ENCODE results near the gene MAB21L1. TPM values are rescaled to one million over a fixed set of nuclear protein-coding genes. Genes with fewer than 3 reads are reported as not detected.

MAB21L1 gene
- total and polyA plus RNA-seq, 2 of the 8 experiments (the other 6 are each of a cell fraction or from before 2014, with no cell fraction given) = not detected

DNA sequence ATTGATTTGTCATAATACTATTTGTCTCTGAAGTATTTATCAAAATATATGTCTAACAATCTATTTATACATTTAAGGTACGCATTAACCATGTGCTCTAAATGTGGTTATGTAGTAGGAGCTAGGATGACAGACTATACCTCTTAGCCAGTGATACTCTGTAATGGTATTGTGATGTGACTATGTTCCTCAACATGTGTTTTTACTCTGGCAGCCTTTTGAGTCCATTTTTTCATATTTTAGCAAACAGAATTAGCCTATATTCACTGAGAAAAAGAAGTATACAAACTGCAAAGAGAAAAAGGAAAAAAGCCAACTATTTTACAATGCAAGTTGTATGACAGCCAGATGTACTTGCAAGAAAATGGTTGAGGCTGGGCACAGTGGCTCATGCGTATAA is 26.7 kb downstream of the MAB21L1 start:
- Histone ChIP-seq H2BK5ac (ENCODE audit: low read depth, low read length) (no peak overlapping the region), H3K9ac (replicated peaks in 1 of 4; ENCODE audit: extremely low read depth in 1 of 4, low read depth in 3 of 4, low read length in 3 of 4) (no peak overlapping the region), H2BK120ac (replicated peaks; ENCODE audit: low read depth, low read length) (no peak overlapping the region), H4K5ac (ENCODE audit: insufficient read length, low read depth, low read length) (no peak overlapping the region), H3K4me2 (ENCODE audit: insufficient read depth in 1 of 2, low read depth in 2 of 2, low read length in 2 of 2) (no peak overlapping the region), H4K8ac (ENCODE audit: extremely low read depth, insufficient read depth, low read length) (no peak overlapping the region), H3K14ac (ENCODE audit: insufficient read length) (no peak overlapping the region), H3K9me3 (ENCODE audit: insufficient read depth in 2 of 2, low read depth in 1 of 2, low read length in 1 of 2) (no peaks in the 10 kb centered on the region), H3K27me3 (replicated peaks in 1 of 4; ENCODE audit: control insufficient read depth in 3 of 4, extremely low read depth in 1 of 4, insufficient read depth in 3 of 4, low read length in 3 of 4) (no peaks in the 10 kb centered on the region), H3K79me2 (ENCODE audit: control insufficient read depth in 1 of 2, insufficient read depth in 2 of 2, low read length in 2 of 2) (no peaks in the 10 kb centered on the region), H3K36me3 (ENCODE audit: control insufficient read depth in 2 of 4, insufficient read depth in 4 of 4, low read length in 3 of 4) (peaks cover 0 to 3% (median 1%) of the 10 kb centered on the region in 4 experiments; a peak in 1 of 8 replicates), H2AK5ac (ENCODE audit: low read depth, low read length) (no peak overlapping the region), H3K23ac (ENCODE audit: insufficient read length) (no peak overlapping the region), H2BK15ac (ENCODE audit: low read length) (no peak overlapping the region), H4K20me1 (replicated peaks in 1 of 2; ENCODE audit: control insufficient read depth in 1 of 2, insufficient read depth in 2 of 2, low read length in 2 of 2) (no peaks in the 10 kb centered on the region), H4K91ac (replicated peaks; ENCODE audit: insufficient read length, low read length) (no peak overlapping the region), H3K4me3 (ENCODE audit: extremely low read depth in 1 of 4, insufficient read depth in 2 of 4, low read depth in 3 of 4, low read length in 4 of 4) (no peak overlapping the region), H3K79me1 (ENCODE audit: low read depth, low read length) (no peaks in the 10 kb centered on the region), H2BK20ac (ENCODE audit: low read length) (no peak overlapping the region), H3K27ac (ENCODE audit: low read depth, low read length) (no peak overlapping the region), H2AFZ (ENCODE audit: low read length) (no peak overlapping the region), H3K18ac (ENCODE audit: extremely low read depth, low read length) (no peak overlapping the region), H3K23me2 (ENCODE audit: low read depth, low read length) (peaks cover 3% of the 10 kb centered on the region; the same call in 1 of the 2 replicates), H3K4me1 (replicated peaks in 1 of 4; ENCODE audit: control insufficient read depth in 3 of 4, insufficient read depth in 4 of 4, low read length in 3 of 4) (no peaks in the 10 kb centered on the region), H3K4ac (replicated peaks; ENCODE audit: insufficient read length, low read depth, low read length) (no peak overlapping the region), H2BK12ac (ENCODE audit: low read depth, low read length) (no peak overlapping the region), H3K56ac (replicated peaks; ENCODE audit: insufficient read length, low read depth, low read length) (no peak overlapping the region)
- FAIRE-seq (no peak), DNase-seq (ENCODE audit: low read depth in 1 of 2, low spot score in 2 of 2) (no peak)
- 98% methylated on average over 2 of the region's 2 CpGs; no CpG with 5 or more reads in 1 of the 2 experiments for WGBS, 2 experiments (ENCODE audit: extremely low coverage in 1 of 2, insufficient coverage in 1 of 2, insufficient read length in 1 of 2, insufficient replicate concordance in 2 of 2, low coverage in 1 of 2, low lambda C conversion rate in 2 of 2, missing lambda C conversion rate in 1 of 2)
- POLR2A ChIA-PET (ENCODE audit: partially characterized antibody) = no interaction called here
- CTCF ChIA-PET (ENCODE audit: partially characterized antibody) = no interaction called here
- TF ChIP-seq KDM5A (IDR thresholded peaks at IDR 0.05; ENCODE audit: low read length) (no peak), POLR2A (IDR thresholded peaks at IDR 0.05; ENCODE audit: control extremely low read depth in 1 of 2, low read depth in 2 of 2, low read length in 2 of 2) (no peak), SP1 (IDR thresholded peaks at IDR 0.05; ENCODE audit: low read depth, low read length) (no peak), JUN (IDR thresholded peaks at IDR 0.05; ENCODE audit: low read depth, low read length) (no peak), CBX5 (IDR thresholded peaks at IDR 0.05; ENCODE audit: low read depth, low read length) (no peak), PHF8 (conservative IDR thresholded peaks at IDR 0.05; ENCODE audit: low read depth, low read length) (no peak), CHD1 (IDR thresholded peaks at IDR 0.05; ENCODE audit: low read depth, low read length) (no peak), TBP (IDR thresholded peaks at IDR 0.05; ENCODE audit: low read depth, low read length) (no peak), CREB1 (IDR thresholded peaks at IDR 0.05) (no peak), MAX (IDR thresholded peaks at IDR 0.05) (no peak), SRF (IDR thresholded peaks at IDR 0.05; ENCODE audit: low read depth, low read length) (no peak), NRF1 (IDR thresholded peaks at IDR 0.05; ENCODE audit: low read depth, low read length) (no peak), EP300 (IDR thresholded peaks at IDR 0.05; ENCODE audit: borderline replicate concordance in 1 of 2, low read depth in 2 of 2, low read length in 2 of 2) (no peak), SP2 (IDR thresholded peaks at IDR 0.05; ENCODE audit: low read length) (no peak), GABPA (IDR thresholded peaks at IDR 0.05; ENCODE audit: borderline replicate concordance, insufficient read depth, low read length) (no peak)
- TF ChIP-seq, protein P1, sequence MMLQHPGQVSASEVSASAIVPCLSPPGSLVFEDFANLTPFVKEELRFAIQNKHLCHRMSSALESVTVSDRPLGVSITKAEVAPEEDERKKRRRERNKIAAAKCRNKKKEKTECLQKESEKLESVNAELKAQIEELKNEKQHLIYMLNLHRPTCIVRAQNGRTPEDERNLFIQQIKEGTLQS (IDR thresholded peaks at IDR 0.05; ENCODE audit: insufficient read depth, low read depth, low read length) = no peak

Measured in H1 (cell line).